K562 treated with DMSO at 1 percent for 4 hours (cell line): ENCODE results near the gene LAMTOR5. TPM values are rescaled to one million over a fixed set of nuclear protein-coding genes. Genes with fewer than 3 reads are reported as not detected.

Source experiments
- total RNA-seq: library from RNA; unstranded; fragments of 300-600 nt; gene quantifications from 2 replicates; pipeline ENCODE4 v1.2.3, GENCODE V29; 2022; ENCODE audit not compliant: insufficient read depth

Gene LAMTOR5
- total RNA-seq: 380 and 394 TPM in 2 replicates

GRCh38 chr1:110407260-110408210 is at the start of gene LAMTOR5:
Gene LAMTOR5, minus strand, starts transcription at chr1:110407694. Its CDS starts 74 bp downstream, at chr1:110407620.

GRCh38 chr1:110450929-110451328 is 43.4 kb upstream of the LAMTOR5 start, which contains the start of gene PROK1:
Gene PROK1, plus strand, starts transcription at chr1:110451149. Its CDS starts 68 bp downstream, at chr1:110451217.

GRCh38 chr1:110390692-110391245 is 16.7 kb downstream of the LAMTOR5 start, which contains the start of gene SLC16A4:
Gene SLC16A4, minus strand, starts transcription at chr1:110391026. Its CDS starts 1,703 bp downstream, at chr1:110389323.

Other genes with a start within 250 kb of the LAMTOR5 start
- gene KCNC4, start 197.4 kb downstream of the LAMTOR5 start, total RNA-seq: 0.55 and 1.3 TPM in 2 replicates
- gene RBM15, start 68.3 kb downstream of the LAMTOR5 start, total RNA-seq: 20.9 and 29.3 TPM in 2 replicates
- gene SLC16A4, start 16.7 kb downstream of the LAMTOR5 start, total RNA-seq: 0.34 TPM in 1 of 2 replicates, not detected in the other
- not detected in 2 replicates for gene PROK1, start 43.5 kb upstream of the LAMTOR5 start, total RNA-seq
- not detected in 2 replicates for gene KCNA10, start 111.5 kb upstream of the LAMTOR5 start, total RNA-seq
- gene KCNA2, start 198.7 kb upstream of the LAMTOR5 start, total RNA-seq: not detected in 2 replicates